Measurements from ENCODE around the gene CMIP. TPM values are rescaled to one million over a fixed set of nuclear protein-coding genes. Genes with fewer than 3 reads are reported as not detected.

Gene CMIP
- total and polyA plus RNA-seq, 7 donors = 1.4 to 8.9 (median 4.1) TPM

- DNase-seq (peak in 1 of 2 donors; percentile 24), ATAC-seq (no peak)
- Histone ChIP-seq H3K4me1 (peaks cover 14% of the 10 kb centered on the region), H3K9me3 (no peaks in the 10 kb centered on the region), H3K36me3 (ENCODE audit: insufficient read depth in 1 of 2, low read depth in 1 of 2) (no peaks in the 10 kb centered on the region), H3K4me3 (no peak overlapping the region), H3K27me3 (ENCODE audit: insufficient read depth in 3 of 3, low read length in 2 of 3) (no peaks in the 10 kb centered on the region), H3K27ac (no peak overlapping the region)
- TF ChIP-seq CTCF (IDR thresholded peaks at IDR 0.05) = no peak
- WGBS, 3 donors = 86 to 93% (median 90%) methylated on average over 10 of the region's 10 CpGs
- intact Hi-C loops (cut with DNase I) = no loop called here
These were observed 71.1 kb downstream of the CMIP start for GRCh38 chr16:81515721-81516120.

- Histone ChIP-seq H3K36me3 (ENCODE audit: insufficient read depth in 1 of 2, low read depth in 1 of 2) (no peaks in the 10 kb centered on the region), H3K27ac (no peak overlapping the region)
These were observed 72.0 kb downstream of the CMIP start for GRCh38 chr16:81516478-81517149.

GRCh38 chr16:81517150-81517499, 72.5 kb downstream of the CMIP start:
- peaks cover 14% of the 10 kb centered on the region for H3K4me1 ChIP-seq
- DNase-seq = no peak
- H3K9me3 ChIP-seq = no peaks in the 10 kb centered on the region
- no peak overlapping the region for H3K27ac ChIP-seq
- no peak for TF ChIP-seq CTCF (IDR thresholded peaks at IDR 0.05)
- intact Hi-C loops (cut with DNase I) = no loop called here
- H3K27me3 ChIP-seq (ENCODE audit: insufficient read depth in 3 of 3, low read length in 2 of 3) = no peaks in the 10 kb centered on the region
- 89 to 91% (median 91%) methylated on average over 4 of the region's 4 CpGs for WGBS, 3 donors
- no peak for ATAC-seq
- H3K4me3 ChIP-seq = no peak overlapping the region
- no peaks in the 10 kb centered on the region for H3K36me3 ChIP-seq (ENCODE audit: insufficient read depth in 1 of 2, low read depth in 1 of 2)

More at GRCh38 chr16:81516478-81517149, 72.0 kb downstream of the CMIP start:
- H3K9me3 ChIP-seq = no peaks in the 10 kb centered on the region
- peaks cover 14% of the 10 kb centered on the region for H3K4me1 ChIP-seq
- H3K4me3 ChIP-seq = no peak overlapping the region
- WGBS, 3 donors = 80 to 87% (median 82%) methylated on average over 14 of the region's 14 CpGs
- H3K27me3 ChIP-seq (ENCODE audit: insufficient read depth in 3 of 3, low read length in 2 of 3) = no peaks in the 10 kb centered on the region
- TF ChIP-seq CTCF (IDR thresholded peaks at IDR 0.05) = no peak
- ATAC-seq (no peak), DNase-seq (peak; percentile 37 to 49)
- intact Hi-C loops (cut with DNase I) = no loop called here

GRCh38 chr16:81517629-81518438, 73.2 kb downstream of the CMIP start:
- ATAC-seq = no peak
- intact Hi-C loops (cut with DNase I) = no loop called here

More at GRCh38 chr16:81517629-81518438, 73.2 kb downstream of the CMIP start:
- no peaks in the 10 kb centered on the region for H3K36me3 ChIP-seq (ENCODE audit: insufficient read depth in 1 of 2, low read depth in 1 of 2)
- WGBS, 3 donors = 65 to 71% (median 69%) methylated on average over 20 of the region's 20 CpGs
- H3K27ac ChIP-seq = no peak overlapping the region
- DNase-seq = peak in 1 of 2 donors; percentile 25
- H3K27me3 ChIP-seq (ENCODE audit: insufficient read depth in 3 of 3, low read length in 2 of 3) = no peaks in the 10 kb centered on the region
- no peak overlapping the region for H3K4me3 ChIP-seq
- TF ChIP-seq CTCF (IDR thresholded peaks at IDR 0.05) = no peak
- H3K4me1 ChIP-seq = peaks cover 11% of the 10 kb centered on the region
- no peaks in the 10 kb centered on the region for H3K9me3 ChIP-seq
